DMS 273 (cell line): ENCODE measurements around the gene ZBED2.
"Not testable (repeated sequence)": the region's sequence is repeated elsewhere in the genome, so short reads cannot be mapped to it uniquely, and the experiment has no call there.

Experiments used
- DNase-seq: peaks from one replicate; lab custom pipeline; 2025; ENCODE audit not compliant: unreplicated experiment; lab: John Stamatoyannopoulos, UW

Gene ZBED2

GRCh38 chr3:111577113-111577512 is 18.0 kb downstream of the ZBED2 start:
- DNase-seq = no peak

- DNase-seq = no peak
Measured at GRCh38 chr3:111571907-111572460, 23.2 kb downstream of the ZBED2 start.

- no peak for DNase-seq
Measured at GRCh38 chr3:111571282-111571681, 23.9 kb downstream of the ZBED2 start.

- no peak for DNase-seq
Measured at GRCh38 chr3:111570404-111571030, 24.6 kb downstream of the ZBED2 start.

- no peak for DNase-seq
Measured at GRCh38 chr3:111568911-111569310, 26.2 kb downstream of the ZBED2 start.

GRCh38 chr3:111568355-111568754 is 26.8 kb downstream of the ZBED2 start:
- DNase-seq = no peak

- DNase-seq = no peak
Measured at GRCh38 chr3:111566844-111567243, 28.3 kb downstream of the ZBED2 start.

GRCh38 chr3:111561902-111562301 is 33.2 kb downstream of the ZBED2 start:
- DNase-seq = not testable (repeated sequence)

- DNase-seq = no peak
Measured at GRCh38 chr3:111548756-111549155, 46.4 kb downstream of the ZBED2 start.

- DNase-seq = no peak
Measured at GRCh38 chr3:111548092-111548491, 47.1 kb downstream of the ZBED2 start.

GRCh38 chr3:111547631-111548030 is 47.5 kb downstream of the ZBED2 start:
- no peak for DNase-seq

- no peak for DNase-seq
Measured at GRCh38 chr3:111545349-111545748, 49.8 kb downstream of the ZBED2 start.
